Dermis blood vessel endothelial cell (primary cell): ENCODE measurements around the gene GSPT1. TPM values are rescaled to one million over a fixed set of nuclear protein-coding genes. Genes with fewer than 3 reads are reported as not detected.

ENCODE experiments used
- total RNA-seq: library from RNA; depleted of rRNA; stranded (reverse); fragments of >200 nt; gene quantifications from 2 replicates; pipeline ENCODE4 v1.2.3, GENCODE V29; 2014

The GSPT1 gene
- total RNA-seq, 1 donor from 2014 or later = 70.8 TPM

Other genes with a start within 250 kb of the GSPT1 start
- gene SNN, start 247.5 kb downstream of the GSPT1 start, total RNA-seq = 34.4 and 56.7 TPM in 2 replicates
- gene TXNDC11, start 173.1 kb downstream of the GSPT1 start, total RNA-seq = 30.5 and 47.5 TPM in 2 replicates
- 43.4 and 107 TPM in 2 replicates for gene ZC3H7A, start 118.7 kb downstream of the GSPT1 start, total RNA-seq
- gene RSL1D1, start 64.4 kb downstream of the GSPT1 start, total RNA-seq = 75.7 and 116 TPM in 2 replicates
- gene NPIPB2, start 26.1 kb upstream of the GSPT1 start, total RNA-seq = 1.0 and 3.6 TPM in 2 replicates
- not detected in 2 replicates for gene TNFRSF17, start 49.3 kb upstream of the GSPT1 start, total RNA-seq
- 16.5 and 18.5 TPM in 2 replicates for gene SNX29, start 60.8 kb upstream of the GSPT1 start, total RNA-seq